H9 (cell line): ENCODE measurements around the gene RABIF. TPM values are rescaled to one million over a fixed set of nuclear protein-coding genes. Genes with fewer than 3 reads are reported as not detected.

Experiments used
- DNase-seq: peaks from one replicate; pipeline ENCODE4 v3.0.0-alpha.2; 2017
- H2AFZ ChIP-seq: one replicate; pipeline ENCODE4 v1.6.1; 2013; ENCODE audit warnings: mild to moderate bottlenecking, low read length, control low read depth, moderate library complexity
- H2AK5ac ChIP-seq: 2 replicates; pipeline ENCODE4 v1.6.1; 2013; ENCODE audit warnings: low read length, control low read depth, mixed read lengths; ENCODE audit not compliant: insufficient read length
- H2BK120ac ChIP-seq: one replicate; pipeline ENCODE4 v1.6.1; 2013; ENCODE audit warnings: low read depth, mild to moderate bottlenecking, low read length, control low read depth, inconsistent platforms; ENCODE audit not compliant: poor library complexity, severe bottlenecking
- H2BK12ac ChIP-seq: 2 replicates; pipeline ENCODE4 v1.6.1; 2013; ENCODE audit warnings: low read length, control low read depth, mixed read lengths, low read depth; ENCODE audit not compliant: insufficient read length
- H2BK15ac ChIP-seq: 2 replicates; pipeline ENCODE4 v1.6.1; 2013; ENCODE audit warnings: low read depth, low read length, control low read depth
- H2BK20ac ChIP-seq: one replicate; pipeline ENCODE4 v1.6.1; 2013; ENCODE audit warnings: low read depth, mild to moderate bottlenecking, low read length, control low read depth, inconsistent platforms; ENCODE audit not compliant: poor library complexity, severe bottlenecking
- H2BK5ac ChIP-seq: 2 replicates; pipeline ENCODE4 v1.6.1; 2013; ENCODE audit warnings: low read length, control low read depth, mixed read lengths; ENCODE audit not compliant: insufficient read length
- H3K14ac ChIP-seq: 2 replicates; pipeline ENCODE4 v1.6.1; 2013; ENCODE audit warnings: low read length, control low read depth; ENCODE audit not compliant: insufficient read depth
- H3K18ac ChIP-seq: 2 replicates; pipeline ENCODE4 v1.6.1; 2013; ENCODE audit warnings: low read depth, mild to moderate bottlenecking, mixed read lengths, low read length, control low read depth; ENCODE audit not compliant: insufficient read length
- H3K23ac ChIP-seq: 2 replicates; pipeline ENCODE4 v1.6.1; 2013; ENCODE audit warnings: low read length, control low read depth, mixed read lengths, low read depth; ENCODE audit not compliant: insufficient read length
- H3K23me2 ChIP-seq: 2 replicates; pipeline ENCODE4 v1.6.1; 2013; ENCODE audit warnings: low read depth, mild to moderate bottlenecking, mixed read lengths, low read length, control low read depth; ENCODE audit not compliant: insufficient read length, poor library complexity, severe bottlenecking
- H3K27ac ChIP-seq: 2 replicates; pipeline ENCODE4 v1.5.1; 2013; ENCODE audit warnings: low read length, control low read depth, mixed read lengths, low read depth; ENCODE audit not compliant: insufficient read length
- H3K27me3 ChIP-seq: 2 replicates; pipeline ENCODE4 v1.6.1; 2013; ENCODE audit warnings: low read length, control low read depth, inconsistent platforms; ENCODE audit not compliant: insufficient read depth
- H3K4ac ChIP-seq: 2 replicates; pipeline ENCODE4 v1.6.1; 2013; ENCODE audit warnings: low read depth, mild to moderate bottlenecking, control low read depth, inconsistent platforms, low read length, moderate library complexity
- H3K4me1 ChIP-seq: 2 replicates; pipeline ENCODE4 v1.6.1; 2013; ENCODE audit warnings: low read length, control low read depth, inconsistent platforms; ENCODE audit not compliant: insufficient read depth
- H3K4me2 ChIP-seq: 2 replicates; pipeline ENCODE4 v1.6.1; 2013; ENCODE audit warnings: low read length, control low read depth, mixed read lengths; ENCODE audit not compliant: insufficient read length, insufficient read depth
- H3K56ac ChIP-seq: 2 replicates; pipeline ENCODE4 v1.6.1; 2013; ENCODE audit warnings: low read depth, mild to moderate bottlenecking, mixed read lengths, low read length, control low read depth; ENCODE audit not compliant: insufficient read length
- H3K79me1 ChIP-seq: 2 replicates; pipeline ENCODE4 v1.6.1; 2013; ENCODE audit warnings: low read depth, mild to moderate bottlenecking, moderate library complexity, low read length, control low read depth, inconsistent platforms; ENCODE audit not compliant: insufficient read depth, poor library complexity, severe bottlenecking
- H3K79me2 ChIP-seq: 2 replicates; pipeline ENCODE4 v1.6.1; 2013; ENCODE audit warnings: low read length, control low read depth, inconsistent platforms; ENCODE audit not compliant: insufficient read depth
- H3K9ac ChIP-seq: 2 replicates; pipeline ENCODE4 v1.6.1; 2013; ENCODE audit warnings: low read length, control low read depth, mixed read lengths; ENCODE audit not compliant: insufficient read length; ENCODE audit errors: extremely low read depth
- H3K9me3 ChIP-seq: one replicate; pipeline ENCODE4 v1.6.1; 2013; ENCODE audit warnings: low read depth, low read length, inconsistent platforms; ENCODE audit not compliant: control insufficient read depth
- H3T11ph ChIP-seq: one replicate; pipeline ENCODE4 v1.6.1; 2013; ENCODE audit warnings: mild to moderate bottlenecking, low read length, control low read depth, inconsistent platforms
- H4K20me1 ChIP-seq: one replicate; pipeline ENCODE4 v1.6.1; 2013; ENCODE audit not compliant: control insufficient read depth, insufficient read length, insufficient read depth
- H4K5ac ChIP-seq: 2 replicates; pipeline ENCODE4 v1.6.1; 2013; ENCODE audit warnings: low read depth, mild to moderate bottlenecking, mixed read lengths, low read length, control low read depth; ENCODE audit not compliant: insufficient read length
- H4K8ac ChIP-seq: replicated peaks from 2 replicates; pipeline ENCODE4 v1.6.1; 2013; ENCODE audit warnings: low read length, control low read depth, mixed read lengths, low read depth; ENCODE audit not compliant: insufficient read length
- H4K91ac ChIP-seq: 2 replicates; pipeline ENCODE4 v1.6.1; 2013; ENCODE audit warnings: low read depth, mild to moderate bottlenecking, moderate library complexity, mixed read lengths, low read length, control low read depth; ENCODE audit not compliant: insufficient read length
- H3K27ac Mint-ChIP-seq, 3 experiments: 2 replicates in 2 of 3; 3 replicates in 1 of 3; pipeline ENCODE4 v1.8.0; 2020 to 2021; ENCODE audit warnings: mixed read lengths in 3 of 3, mild to moderate bottlenecking in 1 of 3, moderate library complexity in 1 of 3
- H3K27me3 Mint-ChIP-seq: 2 replicates; pipeline ENCODE4 v1.8.0; 2021; ENCODE audit warnings: low read depth, mild to moderate bottlenecking, moderate library complexity, mixed read lengths
- H3K36me3 Mint-ChIP-seq, 3 experiments: 2 replicates in 2 of 3; 3 replicates in 1 of 3; pipeline ENCODE4 v1.8.0; 2020 to 2021; ENCODE audit warnings: low read depth in 3 of 3, mixed read lengths in 3 of 3; ENCODE audit not compliant: insufficient read depth in 1 of 3
- H3K4me1 Mint-ChIP-seq, 2 experiments: 2 replicates each; pipeline ENCODE4 v1.8.0; 2020; ENCODE audit warnings: mixed read lengths in 2 of 2
- H3K4me3 Mint-ChIP-seq, 2 experiments: 2 replicates in 1 of 2; 3 replicates in 1 of 2; pipeline ENCODE4 v1.8.0; 2020 to 2021; ENCODE audit warnings: mild to moderate bottlenecking in 2 of 2, mixed read lengths in 2 of 2, moderate library complexity in 1 of 2
- H3K9me3 Mint-ChIP-seq, 2 experiments: 2 replicates in 1 of 2; 3 replicates in 1 of 2; pipeline ENCODE4 v1.8.0; 2020; ENCODE audit warnings: mild to moderate bottlenecking in 2 of 2, mixed read lengths in 2 of 2, moderate library complexity in 1 of 2
- WGBS: extraction: QIAGEN DNeasy Blood & Tissue Kit; methylation state at CpG from one replicate; pipeline ENCODE4 v1.1.7; 2013; ENCODE audit warnings: missing lambda C conversion rate, low lambda C conversion rate, mixed read lengths; ENCODE audit not compliant: insufficient read length; ENCODE audit errors: extremely low coverage; 5-methylcytosine and 5-hydroxymethylcytosine counted together
- total RNA-seq: library from RNA; stranded (reverse); gene quantifications from 2 replicates; pipeline ENCODE4 v1.2.1, GENCODE V29; 2021
- TF ChIP-seq, protein P1 (sequence below): fragments of 200-600 bp; sonication (generic); conservative IDR thresholded peaks from 3 replicates; pipeline ENCODE4 v1.8.0; 2021; ENCODE audit warnings: antibody characterized with exemption, mild to moderate bottlenecking

Gene RABIF
- total RNA-seq, 1 experiment from 2014 or later, result 8.3 TPM

DNA sequence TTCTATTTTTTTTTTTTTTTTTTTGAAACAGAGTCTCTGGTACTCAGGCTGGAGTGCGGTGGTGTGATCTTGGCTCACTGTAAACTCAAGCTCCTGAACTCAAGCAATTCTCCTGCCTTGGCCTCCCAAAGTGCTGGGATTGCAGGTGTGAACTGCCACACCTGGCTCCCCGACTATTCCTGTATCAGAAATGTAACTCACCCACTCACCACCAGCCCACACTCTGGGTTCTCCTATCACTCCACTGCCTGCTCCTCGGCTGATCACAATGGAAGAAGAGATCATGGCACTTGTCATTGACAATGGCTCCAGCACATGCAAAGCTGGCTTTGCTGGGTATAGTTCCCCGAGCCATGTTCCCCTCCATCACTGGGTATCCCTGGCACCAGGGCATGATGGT, 15.9 kb downstream of the RABIF start:
- no peak overlapping the region for H2BK120ac ChIP-seq
- H4K8ac ChIP-seq, result no peak overlapping the region
- Mint-ChIP-seq H3K27ac (no peak overlapping the region), H3K36me3 (peaks cover 3 to 13% (median 12%) of the 10 kb centered on the region in 3 experiments; a peak in 6 of 7 replicates), H3K9me3 (no peaks in the 10 kb centered on the region; a peak in 1 of 5 replicates), H3K27me3 (no peaks in the 10 kb centered on the region), H3K4me3 (no peak overlapping the region), H3K4me1 (no peaks in the 10 kb centered on the region)
- DNase-seq, result no peak
- no peak overlapping the region for H3K4me2 ChIP-seq
- no peak overlapping the region for H4K91ac ChIP-seq
- H3K79me2 ChIP-seq, result no peaks in the 10 kb centered on the region
- H2BK15ac ChIP-seq, result no peak overlapping the region
- H3T11ph ChIP-seq, result no peak overlapping the region
- no peak overlapping the region for H2AFZ ChIP-seq
- H3K23me2 ChIP-seq, result no peaks in the 10 kb centered on the region
- H3K14ac ChIP-seq, result no peak overlapping the region
- no peak overlapping the region for H3K4ac ChIP-seq
- H3K27me3 ChIP-seq, result no peaks in the 10 kb centered on the region
- no peaks in the 10 kb centered on the region for H3K4me1 ChIP-seq
- no peaks in the 10 kb centered on the region for H3K9me3 ChIP-seq
- no peaks in the 10 kb centered on the region for H4K20me1 ChIP-seq
- H2BK5ac ChIP-seq, result no peak overlapping the region
- no peak overlapping the region for H3K27ac ChIP-seq
- H2BK20ac ChIP-seq, result no peak overlapping the region
- H2AK5ac ChIP-seq, result no peak overlapping the region
- no peak overlapping the region for H2BK12ac ChIP-seq
- no peak overlapping the region for H4K5ac ChIP-seq
- TF ChIP-seq, protein P1, sequence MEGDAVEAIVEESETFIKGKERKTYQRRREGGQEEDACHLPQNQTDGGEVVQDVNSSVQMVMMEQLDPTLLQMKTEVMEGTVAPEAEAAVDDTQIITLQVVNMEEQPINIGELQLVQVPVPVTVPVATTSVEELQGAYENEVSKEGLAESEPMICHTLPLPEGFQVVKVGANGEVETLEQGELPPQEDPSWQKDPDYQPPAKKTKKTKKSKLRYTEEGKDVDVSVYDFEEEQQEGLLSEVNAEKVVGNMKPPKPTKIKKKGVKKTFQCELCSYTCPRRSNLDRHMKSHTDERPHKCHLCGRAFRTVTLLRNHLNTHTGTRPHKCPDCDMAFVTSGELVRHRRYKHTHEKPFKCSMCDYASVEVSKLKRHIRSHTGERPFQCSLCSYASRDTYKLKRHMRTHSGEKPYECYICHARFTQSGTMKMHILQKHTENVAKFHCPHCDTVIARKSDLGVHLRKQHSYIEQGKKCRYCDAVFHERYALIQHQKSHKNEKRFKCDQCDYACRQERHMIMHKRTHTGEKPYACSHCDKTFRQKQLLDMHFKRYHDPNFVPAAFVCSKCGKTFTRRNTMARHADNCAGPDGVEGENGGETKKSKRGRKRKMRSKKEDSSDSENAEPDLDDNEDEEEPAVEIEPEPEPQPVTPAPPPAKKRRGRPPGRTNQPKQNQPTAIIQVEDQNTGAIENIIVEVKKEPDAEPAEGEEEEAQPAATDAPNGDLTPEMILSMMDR, result no peak
- H3K79me1 ChIP-seq, result peaks cover 2% of the 10 kb centered on the region
- no peak overlapping the region for H3K9ac ChIP-seq
- no CpG with 5 or more reads among the region's 4 CpGs for WGBS
- H3K56ac ChIP-seq, result no peak overlapping the region
- no peak overlapping the region for H3K18ac ChIP-seq
- no peak overlapping the region for H3K23ac ChIP-seq
